Breast epithelium (tissue), 4 donors: ENCODE data around the gene SLC27A2. TPM values are rescaled to one million over a fixed set of nuclear protein-coding genes. Genes with fewer than 3 reads are reported as not detected.

Experiments
- DNase-seq, 2 donors: peaks; one replicate each; pipeline ENCODE4 v3.0.0-alpha.2; 2019; ENCODE audit warnings: low spot score in 2 of 2
- H3K27ac ChIP-seq, 2 donors: fragments of 200-600 bp; sonication (generic) in 1 of 2; one replicate each; pipeline ENCODE4 v1.5.1; 2016 to 2019; ENCODE audit warnings: mild to moderate bottlenecking in 1 of 2
- H3K27me3 ChIP-seq, 2 donors: fragments of 200-600 bp; sonication (generic) in 1 of 2; one replicate each; pipeline versions ENCODE4 v1.5.1 to v1.6.0; 2017 to 2019; ENCODE audit warnings: control low read depth in 1 of 2, mild to moderate bottlenecking in 1 of 2
- H3K36me3 ChIP-seq: fragments of 200-600 bp; one replicate; pipeline ENCODE4 v1.5.1; 2019
- H3K4me1 ChIP-seq, 2 donors: fragments of 200-600 bp; sonication (generic); one replicate each; pipeline ENCODE4 v1.5.1; 2016 to 2019; ENCODE audit warnings: control low read depth in 1 of 2
- H3K4me3 ChIP-seq, 3 donors: fragments of 200-600 bp; sonication (generic); 1 replicate in 2 of 3; 2 replicates in 1 of 3; pipeline ENCODE4 v1.5.1; 2016 to 2019; ENCODE audit warnings: mild to moderate bottlenecking in 3 of 3, moderate library complexity in 2 of 3
- H3K9me3 ChIP-seq, 2 donors: fragments of 200-600 bp; sonication (generic) in 1 of 2; one replicate each; pipeline ENCODE4 v1.5.1; 2016 to 2019; ENCODE audit warnings: control low read depth in 1 of 2
- CTCF ChIP-seq, 3 donors: fragments of 450-650 bp; IDR thresholded peaks; one replicate each; pipeline ENCODE4 v1.5.1; 2016 to 2017; ENCODE audit warnings: antibody characterized with exemption in 3 of 3, mild to moderate bottlenecking in 3 of 3, moderate library complexity in 3 of 3
- POLR2A ChIP-seq: fragments of 450-650 bp; IDR thresholded peaks from one replicate; pipeline ENCODE4 v1.6.1; 2016; ENCODE audit warnings: antibody characterized with exemption, mild to moderate bottlenecking, moderate library complexity
- POLR2AphosphoS5 ChIP-seq, 3 donors: sonication (generic); formaldehyde crosslinking; IDR thresholded peaks; one replicate each; pipeline ENCODE4 v1.6.1; 2017; ENCODE audit warnings: antibody characterized with exemption in 3 of 3
- intact Hi-C: fragments of 100-400 bp; cut with DNase I; formaldehyde crosslinking; loops from one replicate; pipeline ENCODE4 v1.15.1; 2023; ENCODE audit warnings: low total_unique reads
- total RNA-seq, 3 donors: library from RNA; depleted of rRNA; stranded (reverse); fragments of >200 nt; gene quantifications; one replicate each; pipeline ENCODE4 v1.1.0, GENCODE V29; 2016

Gene SLC27A2
- total RNA-seq, 3 donors from 2014 or later, result 0.96 to 5.6 (median 3.5) TPM

DNA sequence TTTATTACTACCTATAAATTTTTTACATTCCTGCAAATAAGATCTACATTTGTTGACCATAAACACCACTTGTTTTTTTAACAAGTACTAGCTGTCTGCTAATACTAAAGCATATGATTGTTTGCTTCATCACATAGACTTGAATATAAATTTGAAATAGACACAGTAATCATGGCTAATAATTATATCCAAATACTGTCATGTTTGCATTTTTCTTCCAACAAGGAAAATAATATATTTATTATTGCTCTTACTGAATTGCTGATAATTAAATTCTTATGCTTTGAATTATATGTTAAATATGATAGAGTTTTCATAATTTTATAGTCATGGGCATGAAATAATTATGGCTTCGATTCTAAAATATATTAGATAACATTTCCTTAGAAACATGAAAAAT, 43.1 kb downstream of the SLC27A2 start:
- Histone ChIP-seq H3K36me3 (no peaks in the 10 kb centered on the region), H3K4me3 (no peak overlapping the region), H3K9me3 (no peaks in the 10 kb centered on the region), H3K4me1 (no peaks in the 10 kb centered on the region), H3K27ac (no peak overlapping the region), H3K27me3 (no peaks in the 10 kb centered on the region)
- DNase-seq, result no peak
- intact Hi-C loops, result no loop called here
- TF ChIP-seq CTCF (IDR thresholded peaks at IDR 0.05), result no peak
- no peak for TF ChIP-seq POLR2AphosphoS5 (IDR thresholded peaks at IDR 0.05)
- TF ChIP-seq POLR2A, result no peak

DNA sequence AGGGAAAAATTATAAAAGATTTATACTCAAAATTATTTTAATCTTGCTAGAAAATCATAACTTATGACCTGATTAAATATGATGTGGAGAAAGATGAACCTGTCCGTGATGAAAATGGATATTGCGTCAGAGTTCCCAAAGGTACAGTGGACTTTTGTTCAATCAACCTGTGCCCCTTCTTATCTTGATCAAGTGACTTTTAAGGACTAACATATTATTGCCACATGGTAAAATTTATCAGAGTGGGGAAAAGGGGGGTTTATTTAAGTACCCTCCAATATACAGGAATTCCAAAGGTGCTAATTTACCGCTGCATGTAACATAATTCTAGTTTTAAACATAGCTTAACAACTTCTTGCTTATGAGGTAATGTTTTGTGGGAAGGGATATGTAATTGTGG, 43.9 kb downstream of the SLC27A2 start:
- Histone ChIP-seq H3K4me3 (no peak overlapping the region), H3K9me3 (no peaks in the 10 kb centered on the region), H3K27ac (no peak overlapping the region), H3K4me1 (no peaks in the 10 kb centered on the region), H3K27me3 (no peaks in the 10 kb centered on the region), H3K36me3 (no peaks in the 10 kb centered on the region)
- TF ChIP-seq CTCF (IDR thresholded peaks at IDR 0.05) (no peak), POLR2AphosphoS5 (IDR thresholded peaks at IDR 0.05) (no peak), POLR2A (no peak)
- DNase-seq, result no peak
- intact Hi-C loops, result no loop called here

GRCh38 chr15:50227076-50227475, 45.1 kb downstream of the SLC27A2 start:
- DNase-seq, result no peak
- Histone ChIP-seq H3K27ac (no peak overlapping the region), H3K36me3 (no peaks in the 10 kb centered on the region), H3K27me3 (no peaks in the 10 kb centered on the region), H3K4me1 (no peaks in the 10 kb centered on the region), H3K4me3 (no peak overlapping the region), H3K9me3 (no peaks in the 10 kb centered on the region)
- intact Hi-C loops, result no loop called here
- TF ChIP-seq CTCF (IDR thresholded peaks at IDR 0.05) (no peak), POLR2AphosphoS5 (IDR thresholded peaks at IDR 0.05) (no peak), POLR2A (no peak)

DNA sequence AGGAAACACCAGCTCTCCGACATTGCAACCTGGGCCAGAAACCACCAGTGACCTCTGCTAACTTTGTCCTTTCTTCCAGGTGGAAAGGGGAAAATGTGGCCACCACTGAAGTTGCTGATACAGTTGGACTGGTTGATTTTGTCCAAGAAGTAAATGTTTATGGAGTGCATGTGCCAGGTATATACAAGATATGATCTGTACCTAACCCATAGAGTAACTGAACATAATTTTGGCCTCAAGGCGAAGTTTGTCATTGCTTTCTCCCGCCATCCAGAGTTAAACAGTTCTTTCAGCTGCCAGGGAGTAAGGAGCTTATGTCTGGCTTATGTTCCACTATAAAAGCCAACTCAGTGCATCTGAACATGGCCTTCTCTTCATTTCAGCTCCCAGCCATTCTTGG, 46.9 kb downstream of the SLC27A2 start:
- Histone ChIP-seq H3K36me3 (no peaks in the 10 kb centered on the region), H3K27me3 (no peaks in the 10 kb centered on the region), H3K9me3 (no peaks in the 10 kb centered on the region), H3K4me3 (no peak overlapping the region), H3K4me1 (no peaks in the 10 kb centered on the region), H3K27ac (no peak overlapping the region)
- no peak for DNase-seq
- TF ChIP-seq POLR2AphosphoS5 (IDR thresholded peaks at IDR 0.05), result no peak
- intact Hi-C loops, result no loop called here

- no peaks in the 10 kb centered on the region for H3K9me3 ChIP-seq
- no peak for DNase-seq
- H3K27ac ChIP-seq, result no peak overlapping the region
- H3K27me3 ChIP-seq, result no peaks in the 10 kb centered on the region
- intact Hi-C loops, result no loop called here
- TF ChIP-seq POLR2A (no peak), CTCF (IDR thresholded peaks at IDR 0.05) (no peak), POLR2AphosphoS5 (IDR thresholded peaks at IDR 0.05) (no peak)
- no peaks in the 10 kb centered on the region for H3K36me3 ChIP-seq
- no peaks in the 10 kb centered on the region for H3K4me1 ChIP-seq
- H3K4me3 ChIP-seq, result no peak overlapping the region
Observed at GRCh38 chr15:50229336-50229735, 47.3 kb downstream of the SLC27A2 start.

GRCh38 chr15:50231761-50232160, 49.8 kb downstream of the SLC27A2 start:
- no peak for TF ChIP-seq POLR2A
- no peak for TF ChIP-seq CTCF (IDR thresholded peaks at IDR 0.05)
- TF ChIP-seq POLR2AphosphoS5 (IDR thresholded peaks at IDR 0.05), result no peak
- no peaks in the 10 kb centered on the region for H3K4me1 ChIP-seq
- H3K9me3 ChIP-seq, result no peaks in the 10 kb centered on the region
- no peak overlapping the region for H3K27ac ChIP-seq
- no peak overlapping the region for H3K4me3 ChIP-seq
- H3K36me3 ChIP-seq, result no peaks in the 10 kb centered on the region
- DNase-seq, result no peak
- H3K27me3 ChIP-seq, result no peaks in the 10 kb centered on the region
- intact Hi-C loops, result no loop called here
